ENCODE results near the gene AP1G2.

The AP1G2 gene

GRCh38 chr14:23565626-23566025, 2.0 kb downstream of the AP1G2 start:
- TF ChIP-seq CTCF (conservative IDR thresholded peaks at IDR 0.05; ENCODE audit: control insufficient read depth, insufficient read depth, low read depth, low read length) = no peak
- H3K4me3 ChIP-seq (ENCODE audit: control insufficient read depth, low read depth, low read length) = no peak overlapping the region
- DNase-seq (ENCODE audit: low read depth) = no peak

GRCh38 chr14:23564876-23565275, 2.7 kb downstream of the AP1G2 start:
- no peak for TF ChIP-seq CTCF (conservative IDR thresholded peaks at IDR 0.05; ENCODE audit: control insufficient read depth, insufficient read depth, low read depth, low read length)
- DNase-seq (ENCODE audit: low read depth) = no peak
- no peak overlapping the region for H3K4me3 ChIP-seq (ENCODE audit: control insufficient read depth, low read depth, low read length)

- TF ChIP-seq CTCF (conservative IDR thresholded peaks at IDR 0.05; ENCODE audit: control insufficient read depth, insufficient read depth, low read depth, low read length) = no peak
- no peak for DNase-seq (ENCODE audit: low read depth)
- no peak overlapping the region for H3K4me3 ChIP-seq (ENCODE audit: control insufficient read depth, low read depth, low read length)
These were observed 3.3 kb downstream of the AP1G2 start for GRCh38 chr14:23564181-23564812.

- no peak for DNase-seq (ENCODE audit: low read depth)
- no peak for TF ChIP-seq CTCF (conservative IDR thresholded peaks at IDR 0.05; ENCODE audit: control insufficient read depth, insufficient read depth, low read depth, low read length)
- H3K4me3 ChIP-seq (ENCODE audit: control insufficient read depth, low read depth, low read length) = no peak overlapping the region
These were observed 4.0 kb downstream of the AP1G2 start for GRCh38 chr14:23563473-23564180.

GRCh38 chr14:23562822-23563472, 4.6 kb downstream of the AP1G2 start:
- peak; percentile 56 for DNase-seq (ENCODE audit: low read depth)
- peak; percentile 89 for TF ChIP-seq CTCF (conservative IDR thresholded peaks at IDR 0.05; ENCODE audit: control insufficient read depth, insufficient read depth, low read depth, low read length)
- no peak overlapping the region for H3K4me3 ChIP-seq (ENCODE audit: control insufficient read depth, low read depth, low read length)

GRCh38 chr14:23561873-23562821, 5.4 kb downstream of the AP1G2 start:
- TF ChIP-seq CTCF (conservative IDR thresholded peaks at IDR 0.05; ENCODE audit: control insufficient read depth, insufficient read depth, low read depth, low read length) = no peak
- DNase-seq (ENCODE audit: low read depth) = no peak
- H3K4me3 ChIP-seq (ENCODE audit: control insufficient read depth, low read depth, low read length) = no peak overlapping the region

Data from fibroblast of mammary gland (primary cell).